BLaER1 (cell line): ENCODE data around the gene PANK3.
"Not testable (repeated sequence)": the region's sequence is repeated elsewhere in the genome, so short reads cannot be mapped to it uniquely, and the experiment has no call there.

Experiments
- H3K27ac ChIP-seq: shearing (Covaris generic); formaldehyde crosslinking; 2 replicates; pipeline ENCODE4 v1.8.1; 2022
- H3K27me3 ChIP-seq: shearing (Covaris generic); formaldehyde crosslinking; 2 replicates; pipeline ENCODE4 v1.8.1; 2022
- H3K36me3 ChIP-seq: shearing (Covaris generic); formaldehyde crosslinking; 2 replicates; pipeline ENCODE4 v1.8.1; 2022
- H3K4me1 ChIP-seq: shearing (Covaris generic); formaldehyde crosslinking; 2 replicates; pipeline ENCODE4 v1.8.1; 2022
- H3K4me2 ChIP-seq: shearing (Covaris generic); formaldehyde crosslinking; 2 replicates; pipeline ENCODE4 v1.8.1; 2022
- H3K4me3 ChIP-seq: shearing (Covaris generic); formaldehyde crosslinking; 2 replicates; pipeline ENCODE4 v1.8.1; 2022
- H3K9ac ChIP-seq: shearing (Covaris generic); formaldehyde crosslinking; 2 replicates; pipeline ENCODE4 v1.8.1; 2022
- H3K9me3 ChIP-seq: shearing (Covaris generic); formaldehyde crosslinking; 2 replicates; pipeline ENCODE4 v1.8.1; 2022
- H4K20me1 ChIP-seq: shearing (Covaris generic); formaldehyde crosslinking; 2 replicates; pipeline ENCODE4 v1.8.1; 2022
- Cebpa-rat ChIP-seq: shearing (Covaris generic); IDR thresholded peaks from 2 replicates; pipeline ENCODE4 v1.8.1; 2022

Gene PANK3

DNA sequence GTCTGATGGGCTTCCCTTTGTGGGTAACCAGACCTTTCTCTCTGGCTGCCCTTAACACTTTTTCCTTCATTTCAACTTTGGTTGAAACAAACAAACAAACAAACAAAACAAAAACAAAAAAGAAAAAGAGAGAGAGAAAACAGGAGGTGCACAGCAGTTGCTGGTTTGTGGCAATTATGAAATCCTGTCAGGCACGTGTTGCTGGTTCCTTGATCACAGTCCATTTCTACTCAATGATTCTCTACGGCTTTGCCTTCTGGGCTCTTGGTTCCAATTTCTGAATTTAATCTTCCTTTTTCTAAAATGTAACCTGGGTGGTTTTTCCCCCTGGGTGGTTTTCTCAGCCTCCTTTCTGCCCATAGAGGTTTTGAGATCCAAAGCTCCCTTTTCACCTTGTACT is 17.8 kb upstream of the PANK3 start:
- no peak overlapping the region for H3K4me3 ChIP-seq
- no peaks in the 10 kb centered on the region for H3K36me3 ChIP-seq
- no peak overlapping the region for H3K9ac ChIP-seq
- H4K20me1 ChIP-seq, result no peaks in the 10 kb centered on the region
- no peaks in the 10 kb centered on the region; the same call in 1 of the 2 replicates for H3K9me3 ChIP-seq
- no peak overlapping the region for H3K4me2 ChIP-seq
- H3K27me3 ChIP-seq, result no peaks in the 10 kb centered on the region
- no peak for TF ChIP-seq Cebpa-rat
- H3K4me1 ChIP-seq, result 0 out of 2 replicates have a peak, but pooled peaks cover 8% of the 10 kb centered on the region
- no peak overlapping the region for H3K27ac ChIP-seq

DNA sequence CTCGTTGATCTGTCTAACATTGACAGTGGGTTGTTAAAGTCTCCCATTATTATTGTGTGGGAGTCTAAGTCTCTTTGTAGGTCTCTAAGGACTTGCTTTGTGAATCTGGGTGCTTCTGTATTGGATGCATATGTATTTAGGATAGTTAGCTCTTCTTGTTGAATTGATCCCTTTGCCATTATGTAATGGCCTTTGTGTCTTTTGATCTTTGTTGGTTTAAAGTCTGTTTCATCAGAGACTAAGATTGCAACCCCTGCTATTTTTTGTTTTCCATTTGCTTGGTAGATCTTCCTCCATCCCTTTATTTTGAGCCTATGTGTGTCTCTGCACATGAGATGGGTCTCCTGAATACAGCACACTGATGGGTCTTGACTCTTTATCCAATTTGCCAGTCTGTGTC is 17.0 kb upstream of the PANK3 start:
- H4K20me1 ChIP-seq, H3K36me3 ChIP-seq, H3K4me3 ChIP-seq, H3K4me2 ChIP-seq, H3K27ac ChIP-seq, H3K9ac ChIP-seq, H3K4me1 ChIP-seq, H3K9me3 ChIP-seq, H3K27me3 ChIP-seq: not testable (repeated sequence)

DNA sequence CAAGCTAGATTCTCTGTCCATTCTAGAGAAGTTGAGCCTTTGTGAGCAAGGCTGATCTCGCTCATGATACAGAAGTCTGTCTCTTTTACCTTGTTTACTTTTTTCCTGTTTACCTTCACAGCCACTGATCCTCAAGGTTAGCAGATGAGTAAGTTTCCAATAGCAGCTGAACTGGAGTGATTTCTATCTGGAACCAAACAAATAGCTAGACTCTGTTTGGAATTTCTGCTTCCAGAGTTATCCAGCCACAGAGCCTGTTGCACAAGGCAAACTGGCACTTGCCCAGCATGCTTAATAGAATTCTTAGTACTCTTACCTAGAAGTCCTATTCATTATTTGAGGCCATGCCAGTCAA is 12.8 kb upstream of the PANK3 start:
- Histone ChIP-seq H4K20me1 (no peaks in the 10 kb centered on the region), H3K4me1 (no peaks in the 10 kb centered on the region), H3K4me2 (no peak overlapping the region), H3K9ac (no peak overlapping the region), H3K27ac (no peak overlapping the region), H3K36me3 (no peaks in the 10 kb centered on the region), H3K27me3 (no peaks in the 10 kb centered on the region), H3K9me3 (no peaks in the 10 kb centered on the region; the same call in 1 of the 2 replicates), H3K4me3 (no peak overlapping the region)
- TF ChIP-seq Cebpa-rat, result no peak

DNA sequence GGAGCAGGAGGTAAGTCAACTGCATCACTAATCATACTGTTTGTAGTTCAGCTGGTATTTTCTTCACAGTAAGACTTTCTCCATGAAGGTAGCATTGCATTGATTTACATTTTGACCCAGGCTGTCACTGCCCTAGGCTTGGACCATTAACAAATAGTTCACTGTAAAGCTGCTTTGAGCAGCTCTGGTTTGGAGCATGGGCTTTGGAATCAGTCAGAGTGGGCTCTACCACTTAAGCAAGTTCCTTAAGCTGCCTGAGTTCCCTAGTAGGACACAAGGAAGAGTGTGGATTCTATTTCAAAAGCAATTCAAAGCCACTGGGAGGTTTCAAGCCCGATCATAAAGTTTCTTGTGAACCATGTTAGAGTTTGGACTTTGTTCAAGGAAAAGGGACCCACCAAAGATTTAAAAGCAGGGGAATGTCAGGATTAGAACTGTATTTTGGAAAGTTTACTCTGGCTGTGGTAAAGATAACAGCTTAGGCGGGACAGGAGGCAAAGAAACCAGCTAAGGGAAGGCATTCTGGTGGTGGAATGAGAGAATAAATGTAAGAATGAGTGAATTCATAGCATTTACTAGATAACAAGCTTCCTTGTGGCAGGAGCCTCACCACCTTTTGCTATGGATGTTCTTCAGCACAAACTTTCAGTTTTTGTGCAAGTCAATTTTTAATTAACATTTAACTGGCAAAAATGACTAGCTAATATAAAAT is 12.3 kb upstream of the PANK3 start:
- Histone ChIP-seq H3K4me3 (no peak overlapping the region), H3K9me3 (no peaks in the 10 kb centered on the region), H3K27me3 (no peaks in the 10 kb centered on the region), H3K9ac (no peak overlapping the region), H3K4me2 (no peak overlapping the region), H3K36me3 (no peaks in the 10 kb centered on the region), H3K27ac (no peak overlapping the region), H3K4me1 (no peaks in the 10 kb centered on the region), H4K20me1 (no peaks in the 10 kb centered on the region)
- TF ChIP-seq Cebpa-rat, result no peak

DNA sequence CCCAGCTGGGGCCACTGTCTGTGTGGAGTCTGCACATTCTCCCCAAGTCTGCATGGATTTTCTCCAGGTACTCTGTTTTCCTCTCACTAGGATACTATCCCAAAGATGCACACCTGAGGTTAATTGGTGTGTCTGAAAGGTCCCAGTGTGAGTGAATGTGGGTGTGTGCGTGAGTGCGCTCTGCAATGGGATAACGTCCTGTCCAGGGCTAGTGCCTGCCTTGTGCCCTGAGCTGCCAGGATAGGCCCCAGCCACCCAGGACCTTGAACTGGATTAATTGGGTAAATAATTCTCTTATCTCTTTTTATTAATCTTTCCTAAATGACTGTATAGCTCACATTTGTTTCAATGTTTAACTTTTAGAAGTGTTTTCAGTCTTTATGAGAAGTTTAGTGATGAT is 11.5 kb upstream of the PANK3 start:
- H3K4me3 ChIP-seq, result no peak overlapping the region
- no peaks in the 10 kb centered on the region for H4K20me1 ChIP-seq
- no peaks in the 10 kb centered on the region for H3K4me1 ChIP-seq
- no peak overlapping the region for H3K4me2 ChIP-seq
- H3K27me3 ChIP-seq, result no peaks in the 10 kb centered on the region
- no peaks in the 10 kb centered on the region for H3K9me3 ChIP-seq
- H3K27ac ChIP-seq, result no peak overlapping the region
- H3K36me3 ChIP-seq, result no peaks in the 10 kb centered on the region
- no peak overlapping the region for H3K9ac ChIP-seq
- TF ChIP-seq Cebpa-rat, result no peak

GRCh38 chr5:168587987-168588386 is 8.8 kb upstream of the PANK3 start:
- no peak for TF ChIP-seq Cebpa-rat
- Histone ChIP-seq H3K9me3 (no peaks in the 10 kb centered on the region), H3K4me1 (no peaks in the 10 kb centered on the region), H3K4me2 (no peak overlapping the region), H4K20me1 (no peaks in the 10 kb centered on the region), H3K27ac (no peak overlapping the region), H3K36me3 (no peaks in the 10 kb centered on the region), H3K4me3 (no peak overlapping the region), H3K9ac (no peak overlapping the region), H3K27me3 (no peaks in the 10 kb centered on the region)

- no peak for TF ChIP-seq Cebpa-rat
- Histone ChIP-seq H3K36me3 (no peaks in the 10 kb centered on the region), H3K27me3 (no peaks in the 10 kb centered on the region), H3K9me3 (peaks cover 4% of the 10 kb centered on the region; the same call in 1 of the 2 replicates), H3K4me3 (no peak overlapping the region), H3K27ac (no peak overlapping the region), H4K20me1 (no peaks in the 10 kb centered on the region), H3K4me1 (peaks cover 3% of the 10 kb centered on the region), H3K4me2 (no peak overlapping the region), H3K9ac (no peak overlapping the region)
These were observed 6.1 kb upstream of the PANK3 start for GRCh38 chr5:168585119-168585856.

DNA sequence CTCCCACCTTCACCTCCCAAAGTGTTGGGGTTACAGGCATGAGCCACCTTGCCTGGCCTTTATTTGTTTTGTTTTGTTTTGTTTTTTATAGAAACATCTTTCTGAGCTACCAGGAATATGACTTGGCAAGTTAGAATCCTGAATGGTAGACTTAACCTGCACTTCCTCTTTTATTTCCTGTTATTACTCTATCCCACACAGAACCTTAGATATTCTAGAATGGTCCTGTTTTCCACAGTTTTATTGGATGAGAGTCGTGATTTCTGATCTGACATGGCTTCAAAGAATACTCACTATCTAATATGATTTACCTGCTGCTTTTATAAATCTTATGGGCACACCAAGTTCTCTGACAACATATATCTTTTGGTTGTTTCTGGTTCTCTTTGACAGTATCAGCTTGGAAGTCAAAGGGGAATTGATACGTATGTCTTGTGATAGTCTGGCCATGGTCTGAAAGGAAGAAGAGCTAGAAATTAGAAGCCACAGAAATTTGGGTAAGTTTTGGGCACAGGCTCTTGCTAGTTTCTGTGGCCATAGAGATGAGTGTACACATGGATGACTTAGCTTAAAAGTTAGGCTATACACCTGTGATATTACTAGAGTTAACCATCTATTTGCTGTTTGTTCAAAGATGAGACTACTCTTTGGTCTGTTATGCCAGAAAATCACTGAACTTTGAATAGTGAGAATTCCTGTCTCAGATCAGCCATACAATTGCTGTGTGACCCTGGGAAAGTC is 4.7 kb upstream of the PANK3 start:
- TF ChIP-seq Cebpa-rat, result no peak
- Histone ChIP-seq H3K36me3 (no peaks in the 10 kb centered on the region), H3K4me2 (no peak overlapping the region), H4K20me1 (peaks cover 3% of the 10 kb centered on the region), H3K27me3 (no peaks in the 10 kb centered on the region), H3K27ac (no peak overlapping the region), H3K4me3 (no peak overlapping the region), H3K9ac (no peak overlapping the region), H3K9me3 (peaks cover 4% of the 10 kb centered on the region; the same call in 1 of the 2 replicates), H3K4me1 (peaks cover 8% of the 10 kb centered on the region)

DNA sequence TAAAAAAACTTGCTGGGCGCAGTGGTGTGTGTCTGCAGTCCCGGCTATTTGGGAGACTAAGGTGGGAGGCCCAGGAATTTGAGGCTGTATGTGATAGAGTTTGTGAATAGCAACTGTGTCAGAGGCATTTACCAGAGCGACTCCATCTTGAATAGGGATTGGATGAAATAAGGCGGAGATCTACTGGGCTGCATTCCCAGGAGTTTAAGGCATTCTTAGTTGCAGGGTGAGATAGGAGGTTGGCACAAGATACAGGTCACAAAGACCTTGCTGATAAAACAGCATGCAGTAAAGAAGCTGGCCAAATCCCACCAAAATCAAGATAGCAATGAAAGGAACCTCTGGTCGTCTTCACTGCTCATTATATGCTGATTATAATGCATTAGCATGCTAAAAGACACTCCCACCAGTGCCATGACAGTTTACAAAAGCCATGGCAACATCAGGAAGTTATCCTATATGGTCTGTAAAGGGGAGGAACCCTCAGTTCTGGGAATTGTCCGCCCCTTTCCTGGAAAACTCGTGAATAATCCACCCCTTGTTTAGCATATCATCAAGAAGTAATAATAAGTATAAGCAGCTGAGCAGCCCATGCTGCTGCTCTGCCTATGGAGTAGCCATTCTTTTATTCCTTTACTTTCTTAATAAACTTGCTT is 1.8 kb upstream of the PANK3 start:
- H3K27ac ChIP-seq, H3K9ac ChIP-seq, H3K4me3 ChIP-seq, H3K4me2 ChIP-seq, H3K27me3 ChIP-seq, H3K9me3 ChIP-seq: not testable (repeated sequence)
- Histone ChIP-seq H3K36me3 (peaks cover 12% of the 10 kb centered on the region; the same call in 1 of the 2 replicates), H3K4me1 (peaks cover 24% of the 10 kb centered on the region), H4K20me1 (peaks cover 33% of the 10 kb centered on the region)

GRCh38 chr5:168580227-168580508 is 1.0 kb upstream of the PANK3 start:
- Histone ChIP-seq H3K27me3 (no peaks in the 10 kb centered on the region), H4K20me1 (peaks cover 41% of the 10 kb centered on the region), H3K9ac (peak overlapping the region; percentile 69), H3K9me3 (peaks cover 12% of the 10 kb centered on the region), H3K4me2 (peak overlapping the region; percentile 77), H3K4me1 (peaks cover 24% of the 10 kb centered on the region), H3K36me3 (peaks cover 20% of the 10 kb centered on the region), H3K4me3 (peak overlapping the region; percentile 95; the same call in 1 of the 2 replicates), H3K27ac (peak overlapping the region; percentile 97)
- no peak for TF ChIP-seq Cebpa-rat
